Karpas-422 (cell line): Measurements from ENCODE around the gene NRBF2. TPM values are rescaled to one million over a fixed set of nuclear protein-coding genes. Genes with fewer than 3 reads are reported as not detected.
"Not testable (repeated sequence)": the region's sequence is repeated elsewhere in the genome, so short reads cannot be mapped to it uniquely, and the experiment has no call there.

ENCODE experiments used
- DNase-seq: peaks from one replicate; pipeline ENCODE4 v3.0.0-alpha.2; 2015
- H2AFZ ChIP-seq: fragments of 200-600 bp; sonication (generic); 2 replicates; pipeline ENCODE4 v1.6.1; 2014; ENCODE audit warnings: antibody characterized with exemption, low read length, mixed read lengths
- H3K27ac ChIP-seq: fragments of 200-600 bp; sonication (generic); 2 replicates; pipeline ENCODE4 v1.5.1; 2014; ENCODE audit warnings: mild to moderate bottlenecking, low read length, moderate library complexity
- H3K27me3 ChIP-seq: fragments of 200-600 bp; sonication (generic); 2 replicates; pipeline ENCODE4 v1.6.1; 2014; ENCODE audit warnings: low read length, mixed read lengths
- H3K36me3 ChIP-seq: fragments of 200-600 bp; sonication (generic); 2 replicates; pipeline ENCODE4 v1.6.1; 2014; ENCODE audit warnings: low read length, mixed read lengths; ENCODE audit not compliant: insufficient read depth
- H3K4me1 ChIP-seq: fragments of 200-600 bp; sonication (generic); 2 replicates; pipeline ENCODE4 v1.6.1; 2014; ENCODE audit warnings: mild to moderate bottlenecking, low read length, mixed read lengths
- H3K4me2 ChIP-seq: fragments of 200-600 bp; sonication (generic); 2 replicates; pipeline ENCODE4 v1.6.1; 2014; ENCODE audit warnings: low read length, low read depth, mild to moderate bottlenecking; ENCODE audit not compliant: poor library complexity, severe bottlenecking
- H3K4me3 ChIP-seq: fragments of 200-600 bp; sonication (generic); 2 replicates; pipeline ENCODE4 v1.5.1; 2014; ENCODE audit warnings: mild to moderate bottlenecking, antibody characterized with exemption, low read length, mixed read lengths
- H3K79me2 ChIP-seq: fragments of 200-600 bp; sonication (generic); 2 replicates; pipeline ENCODE4 v1.6.1; 2014; ENCODE audit warnings: mild to moderate bottlenecking, low read length, mixed read lengths
- H3K9ac ChIP-seq: fragments of 200-600 bp; sonication (generic); 2 replicates; pipeline ENCODE4 v1.6.0; 2014; ENCODE audit warnings: low read length
- H3K9me2 ChIP-seq: fragments of 200-600 bp; sonication (generic), shearing (Covaris generic); replicated peaks from 2 replicates; pipeline ENCODE4 v1.6.0; 2014; ENCODE audit warnings: mild to moderate bottlenecking, low read length, moderate library complexity; ENCODE audit not compliant: insufficient read depth
- H3K9me3 ChIP-seq: fragments of 300-700, 200-600 bp; sonication (generic); 2 replicates; pipeline ENCODE4 v1.6.1; 2014; ENCODE audit warnings: low read length, mixed read lengths
- H4K20me1 ChIP-seq: fragments of 200-600 bp; sonication (generic); 2 replicates; pipeline ENCODE4 v1.6.1; 2014; ENCODE audit warnings: mild to moderate bottlenecking, antibody characterized with exemption, low read length, low read depth; ENCODE audit not compliant: insufficient read depth
- total RNA-seq: library from RNA; depleted of rRNA; stranded (reverse); fragments of >200 nt; shearing (Covaris generic); gene quantifications from 2 replicates; pipeline ENCODE4 v1.2.3, GENCODE V29; 2014; ENCODE audit warnings: low replicate concordance; rRNA removed

NRBF2 gene
- 11.0 and 26.1 TPM in 2 replicates for total RNA-seq

- Histone ChIP-seq H3K9me2 (no peaks in the 10 kb centered on the region), H4K20me1 (peaks cover 25% of the 10 kb centered on the region), H3K4me3 (peak within 1 kb of the TSS; percentile 90), H3K4me1 (peaks cover 27% of the 10 kb centered on the region), H3K27me3 (no peaks in the 10 kb centered on the region), H3K27ac (peak within 1 kb of the TSS; percentile 72), H3K36me3 (no peaks in the 10 kb centered on the region; the same call in 1 of the 2 replicates), H3K9me3 (peaks cover 9% of the 10 kb centered on the region; the same call in 1 of the 2 replicates), H3K79me2 (peaks cover 50% of the 10 kb centered on the region), H3K9ac (peak within 1 kb of the TSS; percentile 88), H2AFZ (peak within 1 kb of the TSS; percentile 94), H3K4me2 (peak within 1 kb of the TSS; percentile 87)
- peak; percentile 99 for DNase-seq
These were observed at the start of gene NRBF2 for GRCh38 chr10:63133056-63133820. Gene NRBF2, plus strand, starts transcription at chr10:63133328. Its CDS starts 143 bp downstream, at chr10:63133471.

DNA sequence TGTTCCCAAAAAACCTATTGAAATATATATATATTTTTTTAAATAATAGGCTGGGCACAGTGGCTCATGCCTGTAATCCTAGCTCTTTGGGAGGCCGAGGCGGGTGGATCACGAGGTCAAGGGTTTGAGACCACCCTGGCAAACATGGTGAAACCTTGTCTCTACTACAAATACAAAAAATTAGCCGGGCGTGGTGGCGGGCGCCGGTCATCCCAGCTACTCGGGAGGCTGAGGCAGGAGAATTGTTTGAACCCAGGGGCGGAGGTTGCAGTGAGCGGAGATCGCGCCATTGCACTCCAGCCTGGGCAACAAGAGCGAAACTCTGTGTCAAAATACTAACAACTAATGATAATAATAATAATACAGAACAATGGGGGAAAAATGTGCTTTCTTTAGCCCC lies 49.7 kb upstream of the NRBF2 start:
- not testable (repeated sequence) for H3K4me2 ChIP-seq, H3K4me1 ChIP-seq, H3K9ac ChIP-seq, DNase-seq, H3K79me2 ChIP-seq, H3K27me3 ChIP-seq, H3K9me2 ChIP-seq, H2AFZ ChIP-seq, H3K4me3 ChIP-seq, H3K27ac ChIP-seq, H3K36me3 ChIP-seq, H3K9me3 ChIP-seq, H4K20me1 ChIP-seq

GRCh38 chr10:63083904-63084689 lies 49.0 kb upstream of the NRBF2 start:
- peak; percentile 84 for DNase-seq
- H2AFZ ChIP-seq, result no peak overlapping the region

DNA sequence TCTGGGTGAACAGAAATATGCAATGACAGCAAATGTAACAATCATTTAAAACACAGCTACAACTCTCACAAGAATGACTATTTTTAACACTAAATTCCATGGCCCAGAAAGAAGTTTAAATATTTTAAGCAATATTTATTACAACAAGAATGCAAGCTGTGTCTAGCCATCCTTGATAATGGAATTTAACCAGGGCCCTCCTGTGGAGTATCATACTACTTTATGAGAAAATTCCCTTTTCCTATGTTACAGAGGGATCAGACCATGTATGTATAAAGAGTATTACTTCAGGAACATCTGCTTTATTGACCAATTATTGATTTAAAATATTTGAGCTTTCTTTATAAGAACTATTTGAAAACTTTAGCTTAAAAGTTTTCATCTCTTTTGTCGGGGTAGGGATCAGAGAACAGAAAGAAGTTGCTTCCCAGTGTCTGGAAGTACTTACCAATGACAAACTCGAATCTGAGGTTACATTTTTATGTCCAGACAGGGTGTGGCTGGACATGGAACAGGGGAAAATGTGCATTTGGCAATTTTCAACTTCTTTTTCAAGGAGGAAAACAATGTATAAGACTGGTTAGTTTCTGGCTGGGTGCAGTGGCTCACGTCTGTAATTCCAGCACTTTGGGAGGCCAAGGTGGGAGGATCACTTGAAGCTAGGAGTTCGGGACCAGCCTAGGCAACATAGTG lies 48.3 kb upstream of the NRBF2 start:
- H3K4me1 ChIP-seq, result no peaks in the 10 kb centered on the region
- no peak overlapping the region for H3K4me3 ChIP-seq
- H3K27me3 ChIP-seq, result no peaks in the 10 kb centered on the region
- H3K9ac ChIP-seq, result no peak overlapping the region
- H3K4me2 ChIP-seq, result no peak overlapping the region
- no peak overlapping the region for H3K27ac ChIP-seq
- H3K79me2 ChIP-seq, result no peaks in the 10 kb centered on the region
- H3K9me2 ChIP-seq, result no peaks in the 10 kb centered on the region
- H4K20me1 ChIP-seq, result no peaks in the 10 kb centered on the region
- no peak for DNase-seq
- no peaks in the 10 kb centered on the region for H3K9me3 ChIP-seq
- no peaks in the 10 kb centered on the region for H3K36me3 ChIP-seq
- no peak overlapping the region for H2AFZ ChIP-seq

More at GRCh38 chr10:63083904-63084689, 49.0 kb upstream of the NRBF2 start:
- H3K4me3 ChIP-seq, result no peak overlapping the region
- no peaks in the 10 kb centered on the region for H3K36me3 ChIP-seq
- H3K79me2 ChIP-seq, result no peaks in the 10 kb centered on the region
- H3K9me2 ChIP-seq, result no peaks in the 10 kb centered on the region
- no peaks in the 10 kb centered on the region for H3K4me1 ChIP-seq
- no peaks in the 10 kb centered on the region for H4K20me1 ChIP-seq
- H3K4me2 ChIP-seq, result no peak overlapping the region
- no peaks in the 10 kb centered on the region for H3K27me3 ChIP-seq
- H3K27ac ChIP-seq, result no peak overlapping the region
- H3K9ac ChIP-seq, result no peak overlapping the region
- H3K9me3 ChIP-seq, result no peaks in the 10 kb centered on the region

DNA sequence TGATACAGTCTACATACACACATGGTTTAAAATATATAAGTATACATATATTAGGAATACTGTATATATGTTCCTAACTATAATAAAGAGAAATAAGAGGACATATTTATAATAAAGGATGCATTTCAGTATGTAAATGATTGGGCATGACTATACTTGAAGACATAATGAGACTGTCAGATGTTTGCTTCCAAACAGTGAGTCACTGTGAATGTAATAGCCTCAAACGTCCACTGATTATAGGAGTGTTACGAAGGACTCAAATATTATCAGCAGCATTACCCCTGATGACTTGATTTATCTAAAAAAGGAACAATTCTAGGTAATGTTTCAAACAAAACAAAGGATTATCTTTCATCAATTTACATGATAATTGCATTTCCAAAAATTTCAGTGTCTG lies 39.9 kb upstream of the NRBF2 start:
- H3K36me3 ChIP-seq, result no peaks in the 10 kb centered on the region
- H3K9me3 ChIP-seq, result no peaks in the 10 kb centered on the region
- no peaks in the 10 kb centered on the region for H4K20me1 ChIP-seq
- H2AFZ ChIP-seq, result no peak overlapping the region
- no peak overlapping the region for H3K4me3 ChIP-seq
- no peak for DNase-seq
- H3K4me2 ChIP-seq, result no peak overlapping the region
- no peaks in the 10 kb centered on the region for H3K79me2 ChIP-seq
- H3K9ac ChIP-seq, result no peak overlapping the region
- no peaks in the 10 kb centered on the region for H3K9me2 ChIP-seq
- H3K4me1 ChIP-seq, result no peaks in the 10 kb centered on the region
- H3K27ac ChIP-seq, result no peak overlapping the region
- no peaks in the 10 kb centered on the region for H3K27me3 ChIP-seq

GRCh38 chr10:63094405-63094804 lies 38.7 kb upstream of the NRBF2 start:
- DNase-seq, result no peak
- Histone ChIP-seq H3K9me3 (no peaks in the 10 kb centered on the region), H3K4me2 (no peak overlapping the region), H3K9ac (no peak overlapping the region), H3K4me3 (no peak overlapping the region), H3K27ac (no peak overlapping the region), H3K36me3 (no peaks in the 10 kb centered on the region), H4K20me1 (no peaks in the 10 kb centered on the region), H3K4me1 (no peaks in the 10 kb centered on the region), H3K9me2 (no peaks in the 10 kb centered on the region), H3K79me2 (no peaks in the 10 kb centered on the region), H3K27me3 (no peaks in the 10 kb centered on the region), H2AFZ (no peak overlapping the region)

DNA sequence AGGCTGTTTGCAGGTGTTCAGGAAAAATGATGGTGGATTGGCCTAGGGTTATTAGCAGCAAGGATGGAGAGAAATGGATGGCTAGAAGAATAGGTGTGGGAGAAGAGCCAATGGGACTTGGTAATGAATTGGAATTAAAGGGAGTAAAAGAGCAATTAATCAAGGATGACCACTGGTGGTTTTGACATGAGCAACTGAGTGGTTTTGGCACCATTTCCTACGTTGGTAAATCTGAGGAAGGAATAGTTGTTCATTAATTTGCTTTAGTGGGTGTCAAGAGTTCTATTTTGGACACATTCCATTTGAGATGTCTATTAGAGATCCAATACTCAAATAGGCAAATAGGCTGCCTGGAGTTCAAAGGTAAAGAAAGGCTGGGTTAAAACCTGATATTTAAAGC lies 38.2 kb upstream of the NRBF2 start:
- no peaks in the 10 kb centered on the region for H4K20me1 ChIP-seq
- no peaks in the 10 kb centered on the region for H3K9me2 ChIP-seq
- H3K9me3 ChIP-seq, result no peaks in the 10 kb centered on the region
- no peaks in the 10 kb centered on the region for H3K36me3 ChIP-seq
- H3K79me2 ChIP-seq, result no peaks in the 10 kb centered on the region
- H3K4me3 ChIP-seq, result no peak overlapping the region
- no peaks in the 10 kb centered on the region for H3K4me1 ChIP-seq
- no peak overlapping the region for H3K9ac ChIP-seq
- H3K27ac ChIP-seq, result no peak overlapping the region
- DNase-seq, result no peak
- H2AFZ ChIP-seq, result no peak overlapping the region
- H3K27me3 ChIP-seq, result no peaks in the 10 kb centered on the region
- H3K4me2 ChIP-seq, result no peak overlapping the region

- Histone ChIP-seq H3K9me3 (no peaks in the 10 kb centered on the region), H3K79me2 (no peaks in the 10 kb centered on the region), H3K36me3 (no peaks in the 10 kb centered on the region), H3K4me1 (no peaks in the 10 kb centered on the region), H3K9ac (no peak overlapping the region), H2AFZ (no peak overlapping the region), H3K9me2 (no peaks in the 10 kb centered on the region), H3K4me2 (no peak overlapping the region), H3K4me3 (no peak overlapping the region), H4K20me1 (no peaks in the 10 kb centered on the region), H3K27ac (no peak overlapping the region), H3K27me3 (0 out of 2 replicates have a peak, but pooled peaks cover 3% of the 10 kb centered on the region)
- no peak for DNase-seq
These were observed 33.4 kb upstream of the NRBF2 start for GRCh38 chr10:63099734-63100133.
